ENCODE measurements around the gene HNRNPF. TPM values are rescaled to one million over a fixed set of nuclear protein-coding genes. Genes with fewer than 3 reads are reported as not detected.

HNRNPF gene
- total RNA-seq, 1 experiment from 2014 or later = 333 TPM

- Histone ChIP-seq H3K4me2 (ENCODE audit: low read length) (peak overlapping the region; percentile 93), H3K4me1 (ENCODE audit: control insufficient read depth in 1 of 2, insufficient read depth in 2 of 2, low read length in 2 of 2) (peaks cover 75 to 92% of the 10 kb centered on the region in 2 experiments), H3K27ac (ENCODE audit: low read depth, low read length) (peak overlapping the region; percentile 96), H3K4me3 (replicated peaks in 1 of 2; ENCODE audit: low read depth in 1 of 2, low read length in 2 of 2) (no peak overlapping the region), H3K79me2 (ENCODE audit: insufficient read depth, low read length) (peaks cover 100% of the 10 kb centered on the region), H3K9ac (ENCODE audit: low read length) (peak overlapping the region; percentile 100), H4K20me1 (ENCODE audit: insufficient read depth) (peaks cover 63% of the 10 kb centered on the region; the same call in 1 of the 2 replicates), H3K36me3 (ENCODE audit: control insufficient read depth in 1 of 2, insufficient read depth in 2 of 2, low read length in 2 of 2) (peaks cover 7 to 24% of the 10 kb centered on the region in 2 experiments; a peak in 2 of 4 replicates), H2AFZ (ENCODE audit: low read depth, low read length, poor library complexity, severe bottlenecking) (no peak overlapping the region), H3K9me3 (ENCODE audit: control insufficient read depth in 1 of 2, insufficient read depth in 1 of 2, low read depth in 1 of 2, low read length in 2 of 2) (no peaks in the 10 kb centered on the region), H3K27me3 (ENCODE audit: insufficient read depth, low read length) (no peaks in the 10 kb centered on the region), H3K9me2 (ENCODE audit: insufficient read depth) (no peaks in the 10 kb centered on the region)
- CTCF ChIA-PET = no interaction called here
- BruUV-seq (replicated peaks) = no TSS peak
- DNase-seq (ENCODE audit: low read depth, low spot score) = no peak
- no peak for ATAC-seq
- intact Hi-C loops (cut with micrococcal nuclease) = no loop called here
- POLR2A ChIA-PET = no interaction called here
- TF ChIP-seq CBX3 (IDR thresholded peaks at IDR 0.05; ENCODE audit: low read depth) = no peak
- no peak for TF ChIP-seq ELF1 (IDR thresholded peaks at IDR 0.05; ENCODE audit: borderline replicate concordance, low read depth)
- TF ChIP-seq POLR2A (IDR thresholded peaks at IDR 0.05; ENCODE audit: borderline replicate concordance, extremely low read depth, insufficient read depth, insufficient read length) = no peak
- no peak for TF ChIP-seq ZBTB33 (IDR thresholded peaks at IDR 0.05; ENCODE audit: extremely low read depth, insufficient replicate concordance, low read length)
- RAD21 ChIA-PET (ENCODE audit: low non-redundant PET in 1 of 2, low total read pairs in 2 of 2, uncharacterized antibody in 2 of 2, unreplicated experiment in 2 of 2) = no interaction called here
Measured at GRCh38 chr10:43402176-43402575, 6.8 kb downstream of the HNRNPF start.

- no peaks in the 10 kb centered on the region for H3K27me3 ChIP-seq (ENCODE audit: insufficient read depth, low read length)
- no peak for TF ChIP-seq POLR2A (IDR thresholded peaks at IDR 0.05; ENCODE audit: borderline replicate concordance, extremely low read depth, insufficient read depth, insufficient read length)
- no peak for TF ChIP-seq SRF (IDR thresholded peaks at IDR 0.05; ENCODE audit: low read depth)
- TF ChIP-seq CEBPB (IDR thresholded peaks at IDR 0.05; ENCODE audit: low read depth) = no peak
- TF ChIP-seq YY1 (IDR thresholded peaks at IDR 0.05; ENCODE audit: extremely low read depth, insufficient replicate concordance, low read depth, low read length) = no peak
- TF ChIP-seq MAX (IDR thresholded peaks at IDR 0.05) = no peak
- TF ChIP-seq ELF1 (IDR thresholded peaks at IDR 0.05; ENCODE audit: borderline replicate concordance, low read depth) = no peak
- TF ChIP-seq FOSL1 (IDR thresholded peaks at IDR 0.05; ENCODE audit: low read depth) = no peak
- H3K27ac ChIP-seq (ENCODE audit: low read depth, low read length) = peak overlapping the region; percentile 96
- peak overlapping the region; percentile 93 for H3K4me2 ChIP-seq (ENCODE audit: low read length)
- CTCF ChIA-PET = interaction anchor here (1.1 kb wide), 1 partner anchor 11 kb away, joined by 3 read pairs; no protein-coding TSS in a partner anchor
- POLR2A ChIA-PET = no interaction called here
- ATAC-seq = no peak
- no TSS peak for BruUV-seq (replicated peaks)
- RAD21 ChIA-PET (ENCODE audit: low non-redundant PET in 1 of 2, low total read pairs in 2 of 2, uncharacterized antibody in 2 of 2, unreplicated experiment in 2 of 2) = no interaction called here
- no peak overlapping the region for H2AFZ ChIP-seq (ENCODE audit: low read depth, low read length, poor library complexity, severe bottlenecking)
- H4K20me1 ChIP-seq (ENCODE audit: insufficient read depth) = peaks cover 63% of the 10 kb centered on the region; the same call in 1 of the 2 replicates
- no peak overlapping the region for H3K4me3 ChIP-seq (replicated peaks in 1 of 2; ENCODE audit: low read depth in 1 of 2, low read length in 2 of 2)
- peak overlapping the region; percentile 100 for H3K9ac ChIP-seq (ENCODE audit: low read length)
- peaks cover 7 to 24% of the 10 kb centered on the region in 2 experiments; a peak in 2 of 4 replicates for H3K36me3 ChIP-seq (ENCODE audit: control insufficient read depth in 1 of 2, insufficient read depth in 2 of 2, low read length in 2 of 2)
- no peaks in the 10 kb centered on the region for H3K9me3 ChIP-seq (ENCODE audit: control insufficient read depth in 1 of 2, insufficient read depth in 1 of 2, low read depth in 1 of 2, low read length in 2 of 2)
- intact Hi-C loops (cut with micrococcal nuclease) = no loop called here
- no peak for DNase-seq (ENCODE audit: low read depth, low spot score)
- H3K79me2 ChIP-seq (ENCODE audit: insufficient read depth, low read length) = peaks cover 99% of the 10 kb centered on the region
- H3K4me1 ChIP-seq (ENCODE audit: control insufficient read depth in 1 of 2, insufficient read depth in 2 of 2, low read length in 2 of 2) = peaks cover 75 to 96% of the 10 kb centered on the region in 2 experiments
- no peaks in the 10 kb centered on the region for H3K9me2 ChIP-seq (ENCODE audit: insufficient read depth)
Measured at GRCh38 chr10:43401627-43402026, 7.4 kb downstream of the HNRNPF start.
